PC-3 (cell line): ENCODE measurements around the gene CDC45. TPM values are rescaled to one million over a fixed set of nuclear protein-coding genes. Genes with fewer than 3 reads are reported as not detected.

Experiments used
- ATAC-seq: fragments of 200-7000 bp; cut with Tn5 transposase; 2 replicates; pipeline ENCODE4 v1.9.1; 2020; ENCODE audit warnings: mild to moderate bottlenecking, moderate library complexity
- BruUV-seq: library from RNA; stranded (reverse); fragments of 400-500 nt; replicated peaks from 2 replicates; lab custom pipeline; 2021; lab: Mats Ljungman, UMichigan
- CTCF ChIA-PET: fragments of 300-600 bp; sonication (Branson Sonifier 250); formaldehyde crosslinking; loops from one replicate; lab custom pipeline; 2022; ENCODE audit warnings: antibody characterized with exemption; lab: Charles Lee
- POLR2A ChIA-PET: fragments of 300-600 bp; sonication (Branson Sonifier 250); formaldehyde crosslinking; loops from one replicate; lab custom pipeline; 2022; ENCODE audit warnings: antibody characterized with exemption; ENCODE audit not compliant: unreplicated experiment; lab: Charles Lee
- DNase-seq: peaks from one replicate; pipeline ENCODE4 v3.0.0-alpha.2; 2015
- H2AFZ ChIP-seq: fragments of 300-600 bp; sonication (generic); 2 replicates; pipeline ENCODE4 v1.6.0; 2016; ENCODE audit warnings: antibody characterized with exemption, low read length
- H3F3A ChIP-seq: fragments of 300-600 bp; sonication (generic); one replicate; pipeline ENCODE4 v1.6.0; 2017; ENCODE audit warnings: antibody characterized with exemption, low read length, control low read depth, mild to moderate bottlenecking; ENCODE audit not compliant: unreplicated experiment
- H3K27ac ChIP-seq: fragments of 300-600 bp; sonication (generic); 2 replicates; pipeline ENCODE4 v1.5.1; 2016; ENCODE audit warnings: mild to moderate bottlenecking, low read length
- H3K27me3 ChIP-seq: fragments of 300-600 bp; sonication (generic); 2 replicates; pipeline ENCODE4 v1.6.1; 2016; ENCODE audit warnings: low read length, mixed read lengths
- H3K36me3 ChIP-seq: fragments of 300-600 bp; sonication (generic); 2 replicates; pipeline ENCODE4 v1.6.1; 2016; ENCODE audit warnings: low read depth, mixed run types, low read length, mixed read lengths
- H3K4me1 ChIP-seq: fragments of 300-600 bp; sonication (generic); 2 replicates; pipeline ENCODE4 v1.5.1; 2016; ENCODE audit warnings: low read length; ENCODE audit not compliant: insufficient read depth
- H3K4me2 ChIP-seq: fragments of 300-600 bp; sonication (generic); 2 replicates; pipeline ENCODE4 v1.6.0; 2016; ENCODE audit warnings: low read length
- H3K4me3 ChIP-seq: fragments of 300-600 bp; sonication (generic); 2 replicates; pipeline ENCODE4 v1.5.1; 2016; ENCODE audit warnings: mild to moderate bottlenecking, low read length, mixed read lengths
- H3K79me2 ChIP-seq: fragments of 300-600 bp; sonication (generic); 2 replicates; pipeline ENCODE4 v1.6.1; 2017; ENCODE audit warnings: low read length, mixed read lengths
- H3K9ac ChIP-seq: fragments of 300-600 bp; sonication (generic); 2 replicates; pipeline ENCODE4 v1.6.0; 2016; ENCODE audit warnings: mild to moderate bottlenecking, low read length
- H3K9me2 ChIP-seq: fragments of 300-600 bp; sonication (generic); replicated peaks from 2 replicates; pipeline ENCODE4 v1.6.1; 2016; ENCODE audit warnings: mixed run types, low read length, mixed read lengths
- H3K9me3 ChIP-seq: fragments of 300-600 bp; sonication (generic); 2 replicates; pipeline ENCODE4 v1.6.1; 2016; ENCODE audit warnings: low read length, mixed read lengths
- H4K20me1 ChIP-seq: fragments of 300-600 bp; sonication (generic); 2 replicates; pipeline ENCODE4 v1.6.1; 2016; ENCODE audit warnings: low read length, mixed read lengths
- CTCF ChIP-seq: fragments of 300-600 bp; sonication (generic); conservative IDR thresholded peaks from 2 replicates; pipeline ENCODE4 v1.5.1; 2017; ENCODE audit warnings: antibody characterized with exemption, low read depth, mild to moderate bottlenecking, low read length
- EZH2 ChIP-seq: fragments of 300-600 bp; sonication (generic); IDR thresholded peaks from one replicate; pipeline ENCODE4 v1.6.1; 2017; ENCODE audit warnings: antibody characterized with exemption, mild to moderate bottlenecking, low read length; ENCODE audit not compliant: unreplicated experiment
- EZH2phosphoT487 ChIP-seq: fragments of 300-600 bp; sonication (generic); IDR thresholded peaks from 2 replicates; pipeline ENCODE4 v1.6.1; 2018; ENCODE audit warnings: mild to moderate bottlenecking, antibody characterized with exemption, low read length, borderline replicate concordance
- intact Hi-C: fragments of 100-400 bp; cut with micrococcal nuclease; formaldehyde crosslinking; loops from 2 replicates; pipeline ENCODE4 v1.9.0; 2023
- total RNA-seq: library from RNA; depleted of rRNA; stranded (reverse); fragments of >200 nt; gene quantifications from 2 replicates; pipeline ENCODE4 v1.2.3, GENCODE V29; 2014

The CDC45 gene
- total RNA-seq, 1 experiment from 2014 or later: 70.9 TPM

DNA sequence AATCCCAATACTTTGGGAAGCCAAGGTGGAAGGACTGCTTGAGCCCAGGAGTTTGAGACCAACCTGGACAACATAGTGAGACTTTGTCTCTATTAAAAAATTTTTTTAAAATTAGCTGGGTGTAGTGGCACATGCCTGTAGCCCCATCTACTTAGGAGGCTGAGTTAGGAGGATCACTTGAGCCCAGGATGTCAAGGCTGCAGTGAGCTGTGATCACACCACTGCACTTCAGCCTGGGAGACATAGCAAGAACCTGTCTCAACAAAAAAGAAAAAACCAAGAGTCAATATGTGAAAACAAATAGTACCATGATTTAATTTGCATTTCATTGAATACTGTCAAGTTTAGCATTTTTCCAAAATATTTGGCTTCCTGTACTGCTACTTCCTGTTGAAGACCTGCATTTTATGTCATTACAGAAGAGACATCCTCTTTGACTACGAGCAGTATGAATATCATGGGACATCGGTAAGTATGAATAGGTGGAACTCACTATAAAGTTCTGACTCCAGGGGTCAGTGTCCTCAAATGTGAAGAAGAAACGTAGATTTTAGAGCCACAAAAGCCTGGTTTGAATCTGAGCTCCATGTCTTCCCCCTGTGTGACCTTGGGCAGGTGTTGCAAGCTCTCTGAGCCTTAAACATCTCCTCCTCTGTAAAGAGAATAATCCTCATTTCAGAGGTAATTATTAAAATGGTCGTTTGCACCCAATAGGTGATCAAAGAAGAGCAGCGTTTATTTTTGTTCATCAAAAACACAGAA, 16.0 kb downstream of the CDC45 start:
- Histone ChIP-seq H2AFZ (no peak overlapping the region), H4K20me1 (no peaks in the 10 kb centered on the region), H3K36me3 (peaks cover 15% of the 10 kb centered on the region; the same call in 1 of the 2 replicates), H3K4me2 (no peak overlapping the region), H3K9ac (no peak overlapping the region), H3K79me2 (no peaks in the 10 kb centered on the region), H3K9me2 (no peaks in the 10 kb centered on the region), H3F3A (no peaks in the 10 kb centered on the region), H3K27ac (no peak overlapping the region), H3K27me3 (no peaks in the 10 kb centered on the region), H3K9me3 (no peaks in the 10 kb centered on the region), H3K4me1 (peaks cover 5% of the 10 kb centered on the region; the same call in 1 of the 2 replicates), H3K4me3 (no peak overlapping the region)
- DNase-seq: peak; percentile 22
- no TSS peak for BruUV-seq
- ATAC-seq: no peak
- intact Hi-C loops: loop anchor here (1.0 to 10.0 kb wide), 3 partner anchors 75 to 219 kb away; partner anchors contain the start of gene SEPTIN5
- POLR2A ChIA-PET: no interaction called here
- CTCF ChIA-PET: interaction anchor here (1.0 kb wide), 1 partner anchor 134 kb away, joined by 23 read pairs; no protein-coding TSS in a partner anchor
- TF ChIP-seq EZH2: no peak
- TF ChIP-seq EZH2phosphoT487: no peak
- TF ChIP-seq CTCF: peak; percentile 45; the same call in 1 of the 2 replicates

GRCh38 chr22:19496324-19496630, 16.6 kb downstream of the CDC45 start:
- no peaks in the 10 kb centered on the region for H3K9me2 ChIP-seq
- H3K9me3 ChIP-seq: no peaks in the 10 kb centered on the region
- DNase-seq (no peak), ATAC-seq (no peak)
- H3K27ac ChIP-seq: no peak overlapping the region
- intact Hi-C loops: loop anchor here (1.0 to 10.0 kb wide), 3 partner anchors 75 to 219 kb away; partner anchors contain the start of gene SEPTIN5
- no TSS peak for BruUV-seq
- no peak overlapping the region for H3K4me2 ChIP-seq
- H3K4me1 ChIP-seq: peaks cover 5% of the 10 kb centered on the region; the same call in 1 of the 2 replicates
- no peaks in the 10 kb centered on the region for H3K79me2 ChIP-seq
- ChIA-PET POLR2A (no interaction called here), CTCF (interaction anchor here (1.0 kb wide), 1 partner anchor 133 kb away, joined by 23 read pairs; no protein-coding TSS in a partner anchor)
- no peak overlapping the region for H3K4me3 ChIP-seq
- TF ChIP-seq EZH2phosphoT487 (no peak), CTCF (no peak), EZH2 (no peak)
- H4K20me1 ChIP-seq: no peaks in the 10 kb centered on the region
- no peaks in the 10 kb centered on the region for H3K27me3 ChIP-seq
- H3F3A ChIP-seq: no peaks in the 10 kb centered on the region
- no peak overlapping the region for H3K9ac ChIP-seq
- no peak overlapping the region for H2AFZ ChIP-seq
- peaks cover 15% of the 10 kb centered on the region; the same call in 1 of the 2 replicates for H3K36me3 ChIP-seq
